GM23338 (cell line): ENCODE data around the gene CFHR3. TPM values are rescaled to one million over a fixed set of nuclear protein-coding genes. Genes with fewer than 3 reads are reported as not detected.

Experiments
- ATAC-seq: fragments of 200-7000 bp; cut with Tn5 transposase; 3 replicates; pipeline ENCODE4 v1.9.1; 2020
- DNase-seq: peaks from one replicate; pipeline ENCODE4 v3.0.0-alpha.2; 2015; ENCODE audit warnings: low spot score
- H2AFZ ChIP-seq: fragments of 200-600 bp; sonication (generic); 2 replicates; pipeline ENCODE4 v1.8.0; 2016; ENCODE audit warnings: antibody characterized with exemption, mild to moderate bottlenecking, moderate library complexity
- H3F3A ChIP-seq: fragments of 200-600 bp; sonication (generic); replicated peaks from 2 replicates; pipeline ENCODE4 v1.8.0; 2017; ENCODE audit warnings: antibody characterized with exemption, mixed run types, low read depth
- H3K27ac ChIP-seq: fragments of 200-600 bp; sonication (generic); 2 replicates; pipeline ENCODE4 v1.6.1; 2016; ENCODE audit warnings: low read depth
- H3K27me3 ChIP-seq: fragments of 200-600 bp; sonication (generic); 2 replicates; pipeline ENCODE4 v1.8.0; 2016; ENCODE audit warnings: mild to moderate bottlenecking, mixed run types, moderate library complexity; ENCODE audit not compliant: insufficient read depth
- H3K36me3 ChIP-seq: fragments of 200-600 bp; sonication (generic); 2 replicates; pipeline ENCODE4 v1.8.0; 2016; ENCODE audit warnings: mild to moderate bottlenecking; ENCODE audit not compliant: insufficient read depth
- H3K4me1 ChIP-seq: fragments of 200-600 bp; sonication (generic); 2 replicates; pipeline ENCODE4 v1.8.0; 2016; ENCODE audit warnings: mild to moderate bottlenecking, moderate library complexity; ENCODE audit not compliant: insufficient read depth
- H3K4me2 ChIP-seq: fragments of 200-600 bp; sonication (generic); 2 replicates; pipeline ENCODE4 v1.7.1; 2017; ENCODE audit warnings: mixed run types
- H3K4me3 ChIP-seq: fragments of 200-600 bp; sonication (generic); 2 replicates; pipeline ENCODE4 v1.6.1; 2016; ENCODE audit warnings: mixed run types
- H3K79me2 ChIP-seq: fragments of 200-600 bp; sonication (generic); replicated peaks from 2 replicates; pipeline ENCODE4 v1.8.0; 2017; ENCODE audit warnings: mild to moderate bottlenecking; ENCODE audit not compliant: insufficient read depth
- H3K9me2 ChIP-seq: fragments of 200-600 bp; sonication (generic); 2 replicates; pipeline ENCODE4 v1.8.0; 2017; ENCODE audit not compliant: insufficient read depth
- H4K20me1 ChIP-seq: fragments of 200-600 bp; sonication (generic); replicated peaks from 2 replicates; pipeline ENCODE4 v1.8.0; 2017; ENCODE audit warnings: mild to moderate bottlenecking; ENCODE audit not compliant: insufficient read depth
- H3K27ac Mint-ChIP-seq: 2 replicates; pipeline ENCODE4 v1.8.0; 2020; ENCODE audit warnings: inconsistent platforms, mild to moderate bottlenecking, moderate library complexity, mixed read lengths
- H3K27me3 Mint-ChIP-seq: 3 replicates; pipeline ENCODE4 v1.8.0; 2022; ENCODE audit warnings: low read depth, mild to moderate bottlenecking, moderate library complexity, mixed read lengths, inconsistent platforms; ENCODE audit not compliant: insufficient read depth, poor library complexity
- H3K36me3 Mint-ChIP-seq: 3 replicates; pipeline ENCODE4 v1.8.0; 2021; ENCODE audit warnings: low read depth, mild to moderate bottlenecking, inconsistent platforms, moderate library complexity, mixed read lengths
- H3K4me1 Mint-ChIP-seq: 3 replicates; pipeline ENCODE4 v1.8.0; 2020; ENCODE audit warnings: mild to moderate bottlenecking, inconsistent platforms, mixed read lengths
- H3K4me3 Mint-ChIP-seq: 3 replicates; pipeline ENCODE4 v1.8.0; 2021; ENCODE audit warnings: moderate library complexity, mild to moderate bottlenecking, inconsistent platforms, mixed read lengths
- H3K9me3 Mint-ChIP-seq: 3 replicates; pipeline ENCODE4 v1.8.0; 2020; ENCODE audit warnings: moderate library complexity, mild to moderate bottlenecking, inconsistent platforms, mixed read lengths
- CREB1 ChIP-seq: fragments of 250-450 bp; sonication (Bioruptor Pico); IDR thresholded peaks from 2 replicates; pipeline ENCODE4 v1.5.0; 2020; ENCODE audit warnings: low read depth, mild to moderate bottlenecking, moderate library complexity
- EZH2 ChIP-seq: fragments of 200-600 bp; sonication (generic); IDR thresholded peaks from one replicate; pipeline ENCODE4 v1.8.0; 2017; ENCODE audit warnings: antibody characterized with exemption, mild to moderate bottlenecking, low read depth; ENCODE audit not compliant: unreplicated experiment
- EZH2phosphoT487 ChIP-seq: fragments of 200-600 bp; sonication (generic); IDR thresholded peaks from one replicate; pipeline ENCODE4 v1.8.1; 2018; ENCODE audit warnings: antibody characterized with exemption; ENCODE audit not compliant: unreplicated experiment
- NANOG ChIP-seq: IDR thresholded peaks from 2 replicates; pipeline ENCODE4 v1.6.1; 2016; ENCODE audit warnings: antibody characterized with exemption, borderline replicate concordance
- STAT1 ChIP-seq: IDR thresholded peaks from one replicate; pipeline ENCODE4 v1.6.1; 2016; ENCODE audit warnings: antibody characterized with exemption; ENCODE audit not compliant: unreplicated experiment
- ZNF114 ChIP-seq: fragments of 250-450 bp; sonication (Bioruptor Pico); IDR thresholded peaks from 2 replicates; pipeline ENCODE4 v1.5.0; 2020; ENCODE audit warnings: mild to moderate bottlenecking, moderate library complexity
- ZNF331 ChIP-seq: fragments of 250-450 bp; sonication (Bioruptor Pico); IDR thresholded peaks from 2 replicates; pipeline ENCODE4 v1.5.0; 2020; ENCODE audit warnings: low read depth, mild to moderate bottlenecking, moderate library complexity
- ZNF462 ChIP-seq: fragments of 250-450 bp; sonication (Bioruptor Pico); IDR thresholded peaks from 2 replicates; pipeline ENCODE4 v1.5.0; 2020; ENCODE audit warnings: mild to moderate bottlenecking, moderate library complexity
- polyA plus RNA-seq: library from polyadenylated mRNA; unstranded; fragments of >200 nt; fragmentation: Nextera tagmentation; extraction: Ambion mirVana; gene quantifications from 2 replicates; pipeline ENCODE4 v1.2.1, GENCODE V29; 2016
- total RNA-seq: library from RNA; depleted of rRNA; stranded (reverse); fragments of >200 nt; shearing (Covaris generic); gene quantifications from 2 replicates; pipeline ENCODE4 v1.2.3, GENCODE V29; 2014
- TF ChIP-seq, protein P1 (sequence below), 2 experiments: fragments of 200-600 bp in 1 of 2; sonication (generic) in 1 of 2; conservative IDR thresholded peaks; 2 replicates each; pipeline versions ENCODE4 v1.5.1 to v1.6.1; 2016 to 2017; ENCODE audit warnings: antibody characterized with exemption in 2 of 2, low read depth in 2 of 2, mild to moderate bottlenecking in 2 of 2, moderate library complexity in 1 of 2

The CFHR3 gene
- total and polyA plus RNA-seq, 2 experiments from 2014 or later: 0.17 to 2.2 TPM

GRCh38 chr1:196734460-196734859 lies 40.2 kb upstream of the CFHR3 start (continued):
- TF ChIP-seq, protein P1, sequence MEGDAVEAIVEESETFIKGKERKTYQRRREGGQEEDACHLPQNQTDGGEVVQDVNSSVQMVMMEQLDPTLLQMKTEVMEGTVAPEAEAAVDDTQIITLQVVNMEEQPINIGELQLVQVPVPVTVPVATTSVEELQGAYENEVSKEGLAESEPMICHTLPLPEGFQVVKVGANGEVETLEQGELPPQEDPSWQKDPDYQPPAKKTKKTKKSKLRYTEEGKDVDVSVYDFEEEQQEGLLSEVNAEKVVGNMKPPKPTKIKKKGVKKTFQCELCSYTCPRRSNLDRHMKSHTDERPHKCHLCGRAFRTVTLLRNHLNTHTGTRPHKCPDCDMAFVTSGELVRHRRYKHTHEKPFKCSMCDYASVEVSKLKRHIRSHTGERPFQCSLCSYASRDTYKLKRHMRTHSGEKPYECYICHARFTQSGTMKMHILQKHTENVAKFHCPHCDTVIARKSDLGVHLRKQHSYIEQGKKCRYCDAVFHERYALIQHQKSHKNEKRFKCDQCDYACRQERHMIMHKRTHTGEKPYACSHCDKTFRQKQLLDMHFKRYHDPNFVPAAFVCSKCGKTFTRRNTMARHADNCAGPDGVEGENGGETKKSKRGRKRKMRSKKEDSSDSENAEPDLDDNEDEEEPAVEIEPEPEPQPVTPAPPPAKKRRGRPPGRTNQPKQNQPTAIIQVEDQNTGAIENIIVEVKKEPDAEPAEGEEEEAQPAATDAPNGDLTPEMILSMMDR (conservative IDR thresholded peaks at IDR 0.05; ENCODE audit: low read depth in 2 of 2): no peak
- TF ChIP-seq ZNF114 (CRISPR knock-in tag) (no peak), ZNF331 (CRISPR knock-in tag) (no peak), ZNF462 (CRISPR knock-in tag) (no peak)

DNA sequence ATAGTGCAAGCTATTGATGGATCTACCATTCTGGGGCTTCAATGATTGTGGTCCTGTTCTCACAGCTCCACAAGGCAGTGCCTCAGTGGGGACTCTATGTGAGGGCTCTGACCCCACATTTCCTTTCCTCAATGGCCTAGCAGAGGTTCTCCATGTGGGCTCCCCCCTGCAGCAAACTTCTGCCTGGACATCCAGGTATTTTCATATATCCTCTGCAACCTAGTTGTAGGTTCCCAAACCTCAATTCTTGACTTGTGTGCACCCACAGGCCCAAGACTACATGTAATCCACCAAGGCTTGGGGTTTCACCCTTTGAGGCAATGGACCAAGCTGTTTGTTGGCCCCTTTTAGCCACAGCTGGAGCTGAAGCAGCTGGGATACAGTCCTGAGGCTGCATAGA lies 35.9 kb upstream of the CFHR3 start:
- TF ChIP-seq NANOG: no peak
- no peak for TF ChIP-seq CREB1 (CRISPR knock-in tag)
- no peak for TF ChIP-seq STAT1
- no peak for TF ChIP-seq EZH2phosphoT487
- no peak for TF ChIP-seq EZH2
- TF ChIP-seq, protein P1 (conservative IDR thresholded peaks at IDR 0.05; ENCODE audit: low read depth in 2 of 2): no peak
- Mint-ChIP-seq H3K36me3 (peaks cover 11% of the 10 kb centered on the region; the same call in 2 of the 3 replicates), H3K9me3 (peaks cover 25% of the 10 kb centered on the region), H3K27me3 (peaks cover 2% of the 10 kb centered on the region), H3K4me1 (peaks cover 3% of the 10 kb centered on the region; the same call in 1 of the 3 replicates), H3K4me3 (no peak overlapping the region), H3K27ac (no peak overlapping the region)
- Histone ChIP-seq H3F3A (no peaks in the 10 kb centered on the region), H3K9me2 (no peaks in the 10 kb centered on the region), H2AFZ (no peak overlapping the region), H3K4me2 (no peak overlapping the region), H3K79me2 (no peaks in the 10 kb centered on the region), H3K27me3 (no peaks in the 10 kb centered on the region), H3K27ac (no peak overlapping the region), H3K36me3 (no peaks in the 10 kb centered on the region), H3K4me3 (no peak overlapping the region), H3K4me1 (no peaks in the 10 kb centered on the region), H4K20me1 (no peaks in the 10 kb centered on the region)
- no peak for DNase-seq
- ATAC-seq: no peak
